HepG2 (cell line): ENCODE results near the gene CASKIN1. TPM values are rescaled to one million over a fixed set of nuclear protein-coding genes. Genes with fewer than 3 reads are reported as not detected.

Source experiments
- ARID2 ChIP-seq: sonication (generic); formaldehyde crosslinking; IDR thresholded peaks from 2 replicates; pipeline ENCODE4 v1.8.1; 2022; ENCODE audit warnings: mild to moderate bottlenecking, missing genetic modification reagents, borderline replicate concordance
- ELF1 ChIP-seq: sonication (generic); formaldehyde crosslinking; IDR thresholded peaks from 2 replicates; pipeline ENCODE4 v1.4.0; 2020; ENCODE audit warnings: missing genetic modification reagents
- JARID2 ChIP-seq: sonication (generic); formaldehyde crosslinking; IDR thresholded peaks from 2 replicates; pipeline ENCODE4 v1.8.1; 2023; ENCODE audit warnings: missing genetic modification reagents, inconsistent platforms; ENCODE audit not compliant: insufficient replicate concordance
- MED8 ChIP-seq: sonication (generic); formaldehyde crosslinking; IDR thresholded peaks from 2 replicates; pipeline ENCODE4 v1.8.1; 2023; ENCODE audit warnings: mild to moderate bottlenecking, missing genetic modification reagents; ENCODE audit not compliant: insufficient replicate concordance
- MEIS2 ChIP-seq: sonication (generic); formaldehyde crosslinking; IDR thresholded peaks from 2 replicates; pipeline ENCODE4 v1.9.0; 2021; ENCODE audit warnings: mild to moderate bottlenecking, missing genetic modification reagents
- MXI1 ChIP-seq: IDR thresholded peaks from 3 replicates; pipeline ENCODE4 v1.6.1; 2012; ENCODE audit warnings: low read depth, low read length, inconsistent platforms, borderline replicate concordance
- NFKBIZ ChIP-seq: IDR thresholded peaks from 2 replicates; pipeline ENCODE4 v1.6.1; 2018; ENCODE audit warnings: missing genetic modification reagents, missing compliant biosample characterization
- NONO ChIP-seq, 2 experiments: fragments of 450-650 bp in 1 of 2; sonication (generic) in 1 of 2; formaldehyde crosslinking in 1 of 2; IDR thresholded peaks in 1 of 2; conservative IDR thresholded peaks in 1 of 2; 2 replicates each; pipeline versions ENCODE4 v1.6.1 to v1.8.0; 2017 to 2022; ENCODE audit warnings: mild to moderate bottlenecking in 1 of 2, missing genetic modification reagents in 1 of 2, moderate library complexity in 1 of 2
- PAF1 ChIP-seq: IDR thresholded peaks from 2 replicates; pipeline ENCODE4 v1.6.1; 2016; ENCODE audit warnings: missing genetic modification reagents, missing compliant biosample characterization
- POLR2AphosphoS2 ChIP-seq: IDR thresholded peaks from 2 replicates; pipeline ENCODE4 v1.6.1; 2011; ENCODE audit warnings: low read depth, low read length, improper control_type of control experiment
- SMAD1 ChIP-seq: sonication (generic); formaldehyde crosslinking; IDR thresholded peaks from 2 replicates; pipeline ENCODE4 v1.4.0; 2020; ENCODE audit warnings: missing genetic modification reagents, low read depth, mild to moderate bottlenecking, borderline replicate concordance
- TARDBP ChIP-seq: sonication (generic); formaldehyde crosslinking; IDR thresholded peaks from 2 replicates; pipeline ENCODE4 v1.8.0; 2022; ENCODE audit warnings: mild to moderate bottlenecking, missing genetic modification reagents
- TP53 ChIP-seq: sonication (generic); formaldehyde crosslinking; conservative IDR thresholded peaks from 2 replicates; pipeline ENCODE4 v1.4.0; 2020; ENCODE audit warnings: missing genetic modification reagents
- ZFP36L1 ChIP-seq: sonication (generic); formaldehyde crosslinking; IDR thresholded peaks from 2 replicates; pipeline ENCODE4 v1.8.0; 2022; ENCODE audit warnings: mild to moderate bottlenecking, missing genetic modification reagents, moderate library complexity
- ZNF451 ChIP-seq: sonication (generic); formaldehyde crosslinking; IDR thresholded peaks from 2 replicates; pipeline ENCODE4 v1.5.0; 2020; ENCODE audit warnings: mild to moderate bottlenecking, missing genetic modification reagents
- ZNF510 ChIP-seq: sonication (generic); formaldehyde crosslinking; IDR thresholded peaks from 2 replicates; pipeline ENCODE4 v1.4.0; 2020; ENCODE audit warnings: low read depth, mild to moderate bottlenecking, missing genetic modification reagents
- ZNF543 ChIP-seq: sonication (generic); formaldehyde crosslinking; IDR thresholded peaks from 2 replicates; pipeline ENCODE4 v1.4.0; 2020; ENCODE audit warnings: mild to moderate bottlenecking, missing genetic modification reagents
- ZNF605 ChIP-seq: sonication (generic); formaldehyde crosslinking; IDR thresholded peaks from 2 replicates; pipeline ENCODE4 v1.8.0; 2022; ENCODE audit warnings: mild to moderate bottlenecking, missing genetic modification reagents
- polyA plus RNA-seq, 8 experiments: library from polyadenylated mRNA; depleted of rRNA in 3 of 8; stranded (reverse) in 7 of 8; unstranded in 1 of 8; fragments of >200 nt; fragmentation: Illumina TruSeq in 4 of 8; extraction: Trizol in 4 of 8; gene quantifications; 2 replicates each; pipeline versions ENCODE4 v1.2.1 to v1.2.3, GENCODE V29; 2011 to 2016; ENCODE audit warnings: low read depth in 4 of 8, missing spikeins in 1 of 8, mixed read lengths in 1 of 8; ENCODE audit not compliant: insufficient read depth in 1 of 8
- total RNA-seq, 5 experiments: library from RNA; depleted of rRNA; stranded (reverse); fragments of >200 nt; fragmentation: Illumina TruSeq; extraction: Trizol; gene quantifications; 2 replicates each; pipeline ENCODE4 v1.2.3, GENCODE V29; 2016; ENCODE audit warnings: low read depth in 1 of 5
- TF ChIP-seq, protein P1 (sequence below): sonication (generic); IDR thresholded peaks from 2 replicates; pipeline ENCODE4 v1.6.1; 2016; ENCODE audit warnings: low read depth, borderline replicate concordance
- TF ChIP-seq, protein P2 (sequence below): sonication (generic); formaldehyde crosslinking; IDR thresholded peaks from 2 replicates; pipeline ENCODE4 v1.4.0; 2020; ENCODE audit warnings: low read depth, mild to moderate bottlenecking, missing genetic modification reagents
- TF ChIP-seq, protein P3 (sequence below): sonication (generic); formaldehyde crosslinking; IDR thresholded peaks from 2 replicates; pipeline ENCODE4 v1.5.0; 2020; ENCODE audit warnings: mild to moderate bottlenecking, missing genetic modification reagents, moderate library complexity
- TF ChIP-seq, protein P4 (sequence below): sonication (generic); formaldehyde crosslinking; IDR thresholded peaks from 2 replicates; pipeline ENCODE4 v1.5.1; 2020; ENCODE audit warnings: mild to moderate bottlenecking, moderate library complexity, missing genetic modification reagents

The CASKIN1 gene
- total and polyA plus RNA-seq, 2 of the 13 experiments (the other 11 are each of a cell fraction or from before 2014, with no cell fraction given) = 1.2 to 2.2 TPM

DNA sequence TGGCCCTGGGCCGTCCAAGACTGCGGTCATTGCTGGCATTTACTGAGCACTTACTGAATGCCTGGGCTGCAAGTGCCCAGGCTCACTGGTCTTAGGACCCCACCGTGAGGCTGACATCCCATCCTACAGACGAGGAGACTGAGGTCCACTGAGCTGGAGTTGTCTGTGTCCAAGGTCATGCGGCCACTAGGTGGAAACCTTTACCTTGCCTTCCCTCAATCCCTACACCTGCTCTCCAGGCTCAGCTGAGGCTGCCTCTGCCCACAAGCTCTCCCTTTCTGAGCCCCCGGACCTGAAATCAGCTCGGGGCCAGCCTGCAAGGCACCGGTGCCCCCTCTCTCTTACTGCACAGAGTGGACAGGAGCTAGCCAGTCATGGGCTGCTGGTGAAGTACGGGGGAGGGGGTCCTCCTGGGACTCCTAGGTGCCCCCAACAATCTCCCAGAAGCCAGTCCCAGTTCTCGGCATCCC lies 1.5 kb downstream of the CASKIN1 start (continued):
- TF ChIP-seq NFKBIZ (CRISPR knock-in tag) (no peak), ZFP36L1 (no peak), ELF1 (0 out of 2 replicates have a peak, but pooled peaks have one; percentile 24), POLR2AphosphoS2 (no peak), SMAD1 (CRISPR knock-in tag) (no peak), ARID2 (CRISPR knock-in tag) (no peak), MXI1 (peak; percentile 16; the same call in 1 of the 3 replicates), JARID2 (CRISPR knock-in tag) (no peak), PAF1 (no peak), ZNF605 (CRISPR knock-in tag) (0 out of 2 replicates have a peak, but pooled peaks have one; percentile 13), ZNF510 (CRISPR knock-in tag) (no peak), NONO (IDR thresholded peaks at IDR 0.05) (no peak), NONO (CRISPR knock-in tag; conservative IDR thresholded peaks at IDR 0.05) (peak; percentile 34; the same call in 1 of the 2 replicates), ZNF451 (CRISPR knock-in tag) (0 out of 2 replicates have a peak, but pooled peaks have one; percentile 37), MED8 (CRISPR knock-in tag) (no peak), TP53 (CRISPR knock-in tag) (no peak), ZNF543 (0 out of 2 replicates have a peak, but pooled peaks have one; percentile 50), MEIS2 (CRISPR knock-in tag) (no peak), TARDBP (CRISPR knock-in tag) (peak; percentile 42; the same call in 1 of the 2 replicates)
- TF ChIP-seq, protein P1, sequence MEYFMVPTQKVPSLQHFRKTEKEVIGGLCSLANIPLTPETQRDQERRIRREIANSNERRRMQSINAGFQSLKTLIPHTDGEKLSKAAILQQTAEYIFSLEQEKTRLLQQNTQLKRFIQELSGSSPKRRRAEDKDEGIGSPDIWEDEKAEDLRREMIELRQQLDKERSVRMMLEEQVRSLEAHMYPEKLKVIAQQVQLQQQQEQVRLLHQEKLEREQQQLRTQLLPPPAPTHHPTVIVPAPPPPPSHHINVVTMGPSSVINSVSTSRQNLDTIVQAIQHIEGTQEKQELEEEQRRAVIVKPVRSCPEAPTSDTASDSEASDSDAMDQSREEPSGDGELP = peak; percentile 65; the same call in 1 of the 2 replicates
- TF ChIP-seq, protein P2, sequence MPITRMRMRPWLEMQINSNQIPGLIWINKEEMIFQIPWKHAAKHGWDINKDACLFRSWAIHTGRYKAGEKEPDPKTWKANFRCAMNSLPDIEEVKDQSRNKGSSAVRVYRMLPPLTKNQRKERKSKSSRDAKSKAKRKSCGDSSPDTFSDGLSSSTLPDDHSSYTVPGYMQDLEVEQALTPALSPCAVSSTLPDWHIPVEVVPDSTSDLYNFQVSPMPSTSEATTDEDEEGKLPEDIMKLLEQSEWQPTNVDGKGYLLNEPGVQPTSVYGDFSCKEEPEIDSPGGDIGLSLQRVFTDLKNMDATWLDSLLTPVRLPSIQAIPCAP (CRISPR knock-in tag) = no peak
- TF ChIP-seq, protein P3, sequence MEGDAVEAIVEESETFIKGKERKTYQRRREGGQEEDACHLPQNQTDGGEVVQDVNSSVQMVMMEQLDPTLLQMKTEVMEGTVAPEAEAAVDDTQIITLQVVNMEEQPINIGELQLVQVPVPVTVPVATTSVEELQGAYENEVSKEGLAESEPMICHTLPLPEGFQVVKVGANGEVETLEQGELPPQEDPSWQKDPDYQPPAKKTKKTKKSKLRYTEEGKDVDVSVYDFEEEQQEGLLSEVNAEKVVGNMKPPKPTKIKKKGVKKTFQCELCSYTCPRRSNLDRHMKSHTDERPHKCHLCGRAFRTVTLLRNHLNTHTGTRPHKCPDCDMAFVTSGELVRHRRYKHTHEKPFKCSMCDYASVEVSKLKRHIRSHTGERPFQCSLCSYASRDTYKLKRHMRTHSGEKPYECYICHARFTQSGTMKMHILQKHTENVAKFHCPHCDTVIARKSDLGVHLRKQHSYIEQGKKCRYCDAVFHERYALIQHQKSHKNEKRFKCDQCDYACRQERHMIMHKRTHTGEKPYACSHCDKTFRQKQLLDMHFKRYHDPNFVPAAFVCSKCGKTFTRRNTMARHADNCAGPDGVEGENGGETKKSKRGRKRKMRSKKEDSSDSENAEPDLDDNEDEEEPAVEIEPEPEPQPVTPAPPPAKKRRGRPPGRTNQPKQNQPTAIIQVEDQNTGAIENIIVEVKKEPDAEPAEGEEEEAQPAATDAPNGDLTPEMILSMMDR (CRISPR knock-in tag) = peak; percentile 93
- TF ChIP-seq, protein P4, sequence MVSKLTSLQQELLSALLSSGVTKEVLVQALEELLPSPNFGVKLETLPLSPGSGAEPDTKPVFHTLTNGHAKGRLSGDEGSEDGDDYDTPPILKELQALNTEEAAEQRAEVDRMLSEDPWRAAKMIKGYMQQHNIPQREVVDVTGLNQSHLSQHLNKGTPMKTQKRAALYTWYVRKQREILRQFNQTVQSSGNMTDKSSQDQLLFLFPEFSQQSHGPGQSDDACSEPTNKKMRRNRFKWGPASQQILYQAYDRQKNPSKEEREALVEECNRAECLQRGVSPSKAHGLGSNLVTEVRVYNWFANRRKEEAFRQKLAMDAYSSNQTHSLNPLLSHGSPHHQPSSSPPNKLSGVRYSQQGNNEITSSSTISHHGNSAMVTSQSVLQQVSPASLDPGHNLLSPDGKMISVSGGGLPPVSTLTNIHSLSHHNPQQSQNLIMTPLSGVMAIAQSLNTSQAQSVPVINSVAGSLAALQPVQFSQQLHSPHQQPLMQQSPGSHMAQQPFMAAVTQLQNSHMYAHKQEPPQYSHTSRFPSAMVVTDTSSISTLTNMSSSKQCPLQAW (CRISPR knock-in tag) = peak; percentile 55; the same call in 1 of the 2 replicates
